ENCODE data around the gene C1QTNF2.

The C1QTNF2 gene

GRCh38 chr5:160310552-160311295 is 59.7 kb downstream of the C1QTNF2 start:
- ChIA-PET POLR2A (no interaction called here), CTCF (no interaction called here)
- TF ChIP-seq HDGF (IDR thresholded peaks at IDR 0.05; ENCODE audit: borderline replicate concordance) (no peak), ARNT (IDR thresholded peaks at IDR 0.05) (no peak), PKNOX1 (IDR thresholded peaks at IDR 0.05) (no peak), ZNF384 (IDR thresholded peaks at IDR 0.05) (no peak), FOXA1 (IDR thresholded peaks at IDR 0.05) (no peak)
- DNase-seq (ENCODE audit: extremely low spot score): no peak

GRCh38 chr5:160310140-160310539 is 60.3 kb downstream of the C1QTNF2 start:
- CTCF ChIA-PET: no interaction called here
- DNase-seq (ENCODE audit: extremely low spot score): no peak
- POLR2A ChIA-PET: no interaction called here

GRCh38 chr5:160306696-160307095 is 63.7 kb downstream of the C1QTNF2 start:
- POLR2A ChIA-PET: no interaction called here
- TF ChIP-seq FOXK2 (IDR thresholded peaks at IDR 0.05) (no peak), L3MBTL2 (conservative IDR thresholded peaks at IDR 0.05) (no peak), FOXM1 (IDR thresholded peaks at IDR 0.05; ENCODE audit: borderline replicate concordance) (no peak), LEF1 (IDR thresholded peaks at IDR 0.05; ENCODE audit: borderline replicate concordance) (no peak), ARNT (IDR thresholded peaks at IDR 0.05) (no peak), ELF4 (IDR thresholded peaks at IDR 0.05) (no peak)
- no peak for DNase-seq (ENCODE audit: extremely low spot score)
- CTCF ChIA-PET: no interaction called here

More at GRCh38 chr5:160310140-160310539, 60.3 kb downstream of the C1QTNF2 start:
- TF ChIP-seq FOXA1 (IDR thresholded peaks at IDR 0.05): no peak
- no peak for TF ChIP-seq NFRKB (IDR thresholded peaks at IDR 0.05)

GRCh38 chr5:160305319-160305718 is 65.1 kb downstream of the C1QTNF2 start:
- POLR2A ChIA-PET: no interaction called here
- CTCF ChIA-PET: no interaction called here
- DNase-seq (ENCODE audit: extremely low spot score): no peak
- TF ChIP-seq TARDBP (IDR thresholded peaks at IDR 0.05) (no peak), BHLHE40 (IDR thresholded peaks at IDR 0.05; ENCODE audit: borderline replicate concordance) (no peak), PKNOX1 (IDR thresholded peaks at IDR 0.05) (no peak), ELF4 (IDR thresholded peaks at IDR 0.05) (no peak), FOXM1 (IDR thresholded peaks at IDR 0.05; ENCODE audit: borderline replicate concordance) (no peak), CTBP1 (IDR thresholded peaks at IDR 0.05; ENCODE audit: borderline replicate concordance) (no peak), NFRKB (IDR thresholded peaks at IDR 0.05) (no peak), ZNF384 (IDR thresholded peaks at IDR 0.05) (no peak)

GRCh38 chr5:160303690-160304089 is 66.7 kb downstream of the C1QTNF2 start:
- CTCF ChIA-PET: no interaction called here
- POLR2A ChIA-PET: no interaction called here
- DNase-seq (ENCODE audit: extremely low spot score): no peak

GRCh38 chr5:160298189-160298588 is 72.2 kb downstream of the C1QTNF2 start:
- DNase-seq (ENCODE audit: extremely low spot score): no peak
- TF ChIP-seq TARDBP (IDR thresholded peaks at IDR 0.05) (no peak), BHLHE40 (IDR thresholded peaks at IDR 0.05; ENCODE audit: borderline replicate concordance) (no peak), LEF1 (IDR thresholded peaks at IDR 0.05; ENCODE audit: borderline replicate concordance) (no peak), ELF4 (IDR thresholded peaks at IDR 0.05) (no peak), HDGF (IDR thresholded peaks at IDR 0.05; ENCODE audit: borderline replicate concordance) (no peak), NFRKB (IDR thresholded peaks at IDR 0.05) (no peak), FOXK2 (IDR thresholded peaks at IDR 0.05) (no peak), PKNOX1 (IDR thresholded peaks at IDR 0.05) (no peak), CTBP1 (IDR thresholded peaks at IDR 0.05; ENCODE audit: borderline replicate concordance) (no peak), SUZ12 (IDR thresholded peaks at IDR 0.05) (no peak), L3MBTL2 (conservative IDR thresholded peaks at IDR 0.05) (no peak), SP1 (IDR thresholded peaks at IDR 0.05) (no peak), ZNF384 (IDR thresholded peaks at IDR 0.05) (no peak), FOXM1 (IDR thresholded peaks at IDR 0.05; ENCODE audit: borderline replicate concordance) (no peak), ARNT (IDR thresholded peaks at IDR 0.05) (no peak)
- ChIA-PET POLR2A (no interaction called here), CTCF (no interaction called here)

More at GRCh38 chr5:160303690-160304089, 66.7 kb downstream of the C1QTNF2 start:
- TF ChIP-seq FOXA1 (IDR thresholded peaks at IDR 0.05) (no peak), CTBP1 (IDR thresholded peaks at IDR 0.05; ENCODE audit: borderline replicate concordance) (no peak), ELF4 (IDR thresholded peaks at IDR 0.05) (no peak), HDGF (IDR thresholded peaks at IDR 0.05; ENCODE audit: borderline replicate concordance) (no peak), SP1 (IDR thresholded peaks at IDR 0.05) (no peak), PKNOX1 (IDR thresholded peaks at IDR 0.05) (no peak), SUZ12 (IDR thresholded peaks at IDR 0.05) (no peak), NFRKB (IDR thresholded peaks at IDR 0.05) (no peak), ARNT (IDR thresholded peaks at IDR 0.05) (no peak), BHLHE40 (IDR thresholded peaks at IDR 0.05; ENCODE audit: borderline replicate concordance) (no peak)

All from HEK293T (cell line).